Heart right ventricle (tissue), 16 donors: ENCODE measurements around the gene TAAR2. TPM values are rescaled to one million over a fixed set of nuclear protein-coding genes. Genes with fewer than 3 reads are reported as not detected.

Experiments
- ATAC-seq, 8 donors: fragments of 200-7000 bp; cut with Tn5 transposase; one replicate each; pipeline ENCODE4 v1.9.1; 2020; ENCODE audit warnings: mild to moderate bottlenecking in 8 of 8, moderate library complexity in 8 of 8, moderate number of reproducible peaks in 1 of 8
- DNase-seq, 2 donors: peaks; one replicate each; pipeline ENCODE4 v3.0.0-alpha.2; 2020
- H3K27ac ChIP-seq, 10 donors: fragments of 200-600 bp; sonication (generic) in 2 of 10; one replicate each; pipeline versions ENCODE4 v1.5.0 to v1.8.0; 2020 to 2022; ENCODE audit warnings: mild to moderate bottlenecking in 3 of 10
- H3K27me3 ChIP-seq, 7 donors: fragments of 200-600 bp; one replicate each; pipeline ENCODE4 v1.8.0; 2021 to 2022; ENCODE audit warnings: mild to moderate bottlenecking in 2 of 7
- H3K36me3 ChIP-seq, 9 donors: fragments of 200-600 bp; sonication (generic) in 1 of 9; one replicate each; pipeline versions ENCODE4 v1.5.0 to v1.8.0; 2020 to 2022; ENCODE audit warnings: mild to moderate bottlenecking in 2 of 9
- H3K4me1 ChIP-seq, 9 donors: fragments of 200-600 bp; sonication (generic) in 1 of 9; one replicate each; pipeline versions ENCODE4 v1.5.0 to v1.8.0; 2020 to 2022; ENCODE audit warnings: mild to moderate bottlenecking in 4 of 9
- H3K4me3 ChIP-seq, 10 donors: fragments of 200-600 bp; sonication (generic) in 2 of 10; one replicate each; pipeline versions ENCODE4 v1.5.0 to v1.8.0; 2020 to 2022; ENCODE audit warnings: mild to moderate bottlenecking in 7 of 10, moderate library complexity in 2 of 10
- H3K9me3 ChIP-seq, 11 donors: fragments of 200-600 bp in 10 of 11; sonication (generic) in 2 of 11; one replicate each; pipeline versions ENCODE4 v1.5.0 to v1.8.0; 2013 to 2022; ENCODE audit warnings: mild to moderate bottlenecking in 2 of 11, control low read depth in 1 of 11, moderate library complexity in 1 of 11
- WGBS, 2 donors: extraction: QIAGEN DNeasy Blood & Tissue Kit; methylation state at CpG; one replicate each; pipeline ENCODE4 v1.1.7; 2013; ENCODE audit warnings: inconsistent platforms in 1 of 2; 5-methylcytosine and 5-hydroxymethylcytosine counted together
- intact Hi-C, 10 donors: fragments of 100-400 bp; cut with DNase I; formaldehyde crosslinking; loops; one replicate each; pipeline versions ENCODE4 v1.11.1 to v1.14.2; 2022
- polyA plus RNA-seq, 2 donors: library from polyadenylated mRNA; stranded (reverse); fragments of 200-250 nt; gene quantifications; one replicate each; pipeline ENCODE4 v1.2.3, GENCODE V29; 2013
- total RNA-seq, 10 donors: library from RNA; stranded (reverse); fragmentation: NEBNext Ultra II Directional in 3 of 10; extraction: Animal tissue kit (Norgen Biotek cat#: 25700) in 3 of 10; gene quantifications; one replicate each; pipeline versions ENCODE4 v1.2.1 to v1.2.4, GENCODE V29; 2021 to 2023
- TF ChIP-seq, protein P1 (sequence below), 9 donors: fragments of 200-600 bp; sonication (generic) in 2 of 9; IDR thresholded peaks; one replicate each; pipeline versions ENCODE4 v1.5.0 to v1.8.0; 2021 to 2022; ENCODE audit warnings: antibody characterized with exemption in 9 of 9, mild to moderate bottlenecking in 5 of 9, moderate library complexity in 1 of 9
- donor health status: Arrhythmogenic right ventricular cardiomyopathy.
- donor health status: ischemic (EF 13 %, LVEDD 7.1; RV severe dilation, severe dysfunction).
- donor health status: healthy with polysubstance abuse.
- donor health status: DM: no; HTN: yes; CAD: no.
- donor health status: DM: no; HTN: no; CAD: no.
- donor health status: ischemic (EF 25% LVEDD 6.9; RV normal size, moderate dysfunction).
- donor health status: ischemic (EF 25% LVEDD 5.7; RV mildly dilated, moderate dysfunction).
- donor health status: healthy.
- donor health status: DM: yes; HTN: yes; CAD: no.
- donor health status: Ischemic cardiomyopathy.
- donor health status: ischemic (EF 35%, LVEDD 5.7; RV mildly dilated, moderate dysfunction).
- donor health status: nonischemic (EF 11% LVEDD 7.7; RV severe dilation, severe dysfunction).
- donor health status: DM: yes; HTN: yes; CAD: no.
- donor health status: PGD.
- donor health status: ischemic (EF 29% LVEDD 5.4; RV normal size, mild dysfunction).
- donor health status: nonischemic (EF 23%, LVEDD 6.1; RV moderate dilation, normal function).

TAAR2 gene
- total and polyA plus RNA-seq, 12 donors = not detected

DNA sequence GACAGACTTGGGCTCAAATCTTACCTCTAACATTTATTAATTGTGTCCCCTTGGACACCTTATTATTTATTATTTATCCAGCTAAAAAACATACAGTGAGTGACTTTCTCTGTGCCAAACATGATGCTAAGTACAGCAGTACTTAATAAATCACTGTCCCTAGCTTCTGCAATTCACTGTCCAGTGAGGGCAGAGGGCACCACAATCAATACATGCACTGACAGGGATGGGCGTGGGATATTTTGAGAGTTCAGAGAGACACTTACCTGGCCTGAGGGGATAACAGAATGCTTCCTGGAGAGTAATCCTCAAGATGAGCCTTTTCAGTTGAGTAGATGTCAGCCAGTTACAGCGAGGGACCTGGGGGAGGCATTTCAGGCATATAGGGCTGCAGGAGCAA, 9.3 kb upstream of the TAAR2 start:
- H3K36me3 ChIP-seq = no peaks in the 10 kb centered on the region
- no peak for ATAC-seq
- H3K27me3 ChIP-seq = peaks cover 0 to 33% (median 19%) of the 10 kb centered on the region in 7 donors
- intact Hi-C loops = no loop called here
- WGBS, 2 donors = 65 to 75% methylated on average over 2 of the region's 2 CpGs
- no peak for DNase-seq
- no peaks in the 10 kb centered on the region for H3K4me1 ChIP-seq
- H3K27ac ChIP-seq = no peak overlapping the region
- H3K4me3 ChIP-seq = no peak overlapping the region
- H3K9me3 ChIP-seq = peaks cover 0 to 11% (median 0%) of the 10 kb centered on the region in 11 donors
- TF ChIP-seq, protein P1, sequence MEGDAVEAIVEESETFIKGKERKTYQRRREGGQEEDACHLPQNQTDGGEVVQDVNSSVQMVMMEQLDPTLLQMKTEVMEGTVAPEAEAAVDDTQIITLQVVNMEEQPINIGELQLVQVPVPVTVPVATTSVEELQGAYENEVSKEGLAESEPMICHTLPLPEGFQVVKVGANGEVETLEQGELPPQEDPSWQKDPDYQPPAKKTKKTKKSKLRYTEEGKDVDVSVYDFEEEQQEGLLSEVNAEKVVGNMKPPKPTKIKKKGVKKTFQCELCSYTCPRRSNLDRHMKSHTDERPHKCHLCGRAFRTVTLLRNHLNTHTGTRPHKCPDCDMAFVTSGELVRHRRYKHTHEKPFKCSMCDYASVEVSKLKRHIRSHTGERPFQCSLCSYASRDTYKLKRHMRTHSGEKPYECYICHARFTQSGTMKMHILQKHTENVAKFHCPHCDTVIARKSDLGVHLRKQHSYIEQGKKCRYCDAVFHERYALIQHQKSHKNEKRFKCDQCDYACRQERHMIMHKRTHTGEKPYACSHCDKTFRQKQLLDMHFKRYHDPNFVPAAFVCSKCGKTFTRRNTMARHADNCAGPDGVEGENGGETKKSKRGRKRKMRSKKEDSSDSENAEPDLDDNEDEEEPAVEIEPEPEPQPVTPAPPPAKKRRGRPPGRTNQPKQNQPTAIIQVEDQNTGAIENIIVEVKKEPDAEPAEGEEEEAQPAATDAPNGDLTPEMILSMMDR (IDR thresholded peaks at IDR 0.05) = no peak

DNA sequence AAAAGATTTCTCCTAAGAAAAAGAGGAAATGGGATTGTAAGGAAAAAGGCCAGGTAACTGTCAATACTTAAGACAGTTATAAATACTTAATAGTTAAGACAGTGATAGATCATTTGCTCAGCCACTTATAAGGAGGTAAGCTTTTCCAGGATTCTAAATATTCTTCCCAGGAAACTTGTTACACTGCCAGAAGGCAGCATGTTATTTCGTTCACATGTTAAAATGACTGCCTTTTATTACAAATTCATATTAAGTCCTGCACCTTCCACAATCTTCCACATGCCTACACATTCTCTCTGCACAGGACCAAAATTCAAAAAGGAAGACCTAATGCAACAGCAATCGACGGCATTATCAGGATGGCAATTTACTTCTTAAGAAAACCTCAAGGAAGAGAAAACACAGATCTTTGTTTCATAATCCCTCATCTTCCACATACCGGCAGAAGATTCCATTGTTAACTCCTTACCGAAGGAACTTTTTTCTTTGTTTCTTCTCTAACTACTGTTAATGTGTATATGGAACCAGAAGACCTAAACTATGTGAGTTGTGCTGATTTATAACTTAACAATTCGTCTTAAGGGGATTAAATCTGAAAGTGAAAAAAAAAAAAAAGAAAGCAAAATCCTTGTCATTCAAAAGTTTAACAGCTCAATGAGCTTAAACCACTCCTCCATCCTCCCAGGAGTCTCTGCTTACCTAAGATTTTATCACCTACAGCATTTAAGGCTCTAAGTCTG, 799 bp downstream of the TAAR2 start:
- Histone ChIP-seq H3K4me3 (no peak overlapping the region), H3K9me3 (peaks cover 0 to 17% (median 0%) of the 10 kb centered on the region in 11 donors), H3K27me3 (peaks cover 0 to 22% (median 0%) of the 10 kb centered on the region in 7 donors), H3K27ac (no peak overlapping the region), H3K36me3 (no peaks in the 10 kb centered on the region), H3K4me1 (no peaks in the 10 kb centered on the region)
- no peak for DNase-seq
- intact Hi-C loops = no loop called here
- WGBS, 2 donors = 52 to 63% methylated on average over 6 of the region's 6 CpGs
- ATAC-seq = no peak
- TF ChIP-seq, protein P1 (IDR thresholded peaks at IDR 0.05) = no peak

DNA sequence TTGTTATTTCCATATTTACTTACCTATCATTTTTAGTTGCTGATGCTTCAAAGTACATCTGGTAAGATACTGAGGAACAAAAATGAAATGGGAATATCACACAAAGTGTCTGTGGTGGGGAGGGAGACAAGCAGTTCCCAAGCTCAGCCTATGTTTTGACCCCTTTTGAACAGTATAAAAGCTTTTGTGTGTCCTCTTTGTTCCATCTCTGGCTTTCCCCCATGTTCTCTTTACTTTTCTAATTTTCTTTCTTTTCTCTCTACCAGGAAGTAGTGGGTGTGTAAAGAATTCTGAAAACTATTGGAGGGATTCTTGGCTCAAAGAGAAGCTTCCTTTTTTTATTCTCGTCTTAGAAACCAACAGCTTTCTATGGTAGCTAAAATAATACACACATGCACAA, 7.4 kb downstream of the TAAR2 start:
- no peak overlapping the region for H3K27ac ChIP-seq
- DNase-seq (no peak), ATAC-seq (no peak)
- 35 to 38% methylated on average over 1 of the region's 1 CpG for WGBS, 2 donors
- H3K4me1 ChIP-seq = no peaks in the 10 kb centered on the region
- no peaks in the 10 kb centered on the region for H3K9me3 ChIP-seq
- intact Hi-C loops = no loop called here
- H3K4me3 ChIP-seq = no peak overlapping the region
- TF ChIP-seq, protein P1 (IDR thresholded peaks at IDR 0.05) = no peak
- H3K36me3 ChIP-seq = no peaks in the 10 kb centered on the region
- H3K27me3 ChIP-seq = peaks cover 0 to 8% (median 0%) of the 10 kb centered on the region in 7 donors

DNA sequence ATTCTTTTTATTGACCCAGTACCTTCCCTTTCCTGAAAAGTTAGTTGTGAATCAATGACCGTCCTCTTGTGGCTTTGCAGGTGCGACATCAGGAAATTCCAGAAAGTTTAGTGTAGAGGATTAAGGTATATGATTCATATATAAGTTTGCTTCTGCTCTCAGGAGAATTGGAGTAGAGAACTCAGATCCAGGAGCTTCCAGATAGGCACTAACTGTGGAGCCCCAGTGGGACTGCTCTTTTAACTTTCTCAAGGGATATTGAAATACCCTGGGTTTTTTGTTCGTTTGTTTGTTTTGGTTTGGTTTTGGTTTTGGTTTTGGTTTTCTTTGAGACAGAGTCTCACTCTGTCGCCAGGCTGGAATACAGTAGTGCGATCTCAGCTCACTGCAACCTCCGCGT, 9.5 kb downstream of the TAAR2 start:
- Histone ChIP-seq H3K36me3 (no peaks in the 10 kb centered on the region), H3K4me3 (peak overlapping the region in 1 of 10 donors; percentile 18), H3K9me3 (no peaks in the 10 kb centered on the region), H3K27ac (no peak overlapping the region), H3K27me3 (peaks cover 0 to 8% (median 0%) of the 10 kb centered on the region in 7 donors), H3K4me1 (no peaks in the 10 kb centered on the region)
- DNase-seq (no peak), ATAC-seq (no peak)
- TF ChIP-seq, protein P1 (IDR thresholded peaks at IDR 0.05) = no peak
- WGBS, 2 donors = 81 to 87% methylated on average over 5 to 7 of the region's 7 CpGs
- intact Hi-C loops = no loop called here
